Uterine smooth muscle cell (primary cell): Measurements from ENCODE around the gene MRPL23. TPM values are rescaled to one million over a fixed set of nuclear protein-coding genes. Genes with fewer than 3 reads are reported as not detected.

Experiments
- total RNA-seq: library from RNA; depleted of rRNA; stranded (reverse); fragments of >200 nt; gene quantifications from 2 replicates; pipeline ENCODE4 v1.2.3, GENCODE V29; 2014

The MRPL23 gene
- 229 and 349 TPM in 2 replicates for total RNA-seq

DNA sequence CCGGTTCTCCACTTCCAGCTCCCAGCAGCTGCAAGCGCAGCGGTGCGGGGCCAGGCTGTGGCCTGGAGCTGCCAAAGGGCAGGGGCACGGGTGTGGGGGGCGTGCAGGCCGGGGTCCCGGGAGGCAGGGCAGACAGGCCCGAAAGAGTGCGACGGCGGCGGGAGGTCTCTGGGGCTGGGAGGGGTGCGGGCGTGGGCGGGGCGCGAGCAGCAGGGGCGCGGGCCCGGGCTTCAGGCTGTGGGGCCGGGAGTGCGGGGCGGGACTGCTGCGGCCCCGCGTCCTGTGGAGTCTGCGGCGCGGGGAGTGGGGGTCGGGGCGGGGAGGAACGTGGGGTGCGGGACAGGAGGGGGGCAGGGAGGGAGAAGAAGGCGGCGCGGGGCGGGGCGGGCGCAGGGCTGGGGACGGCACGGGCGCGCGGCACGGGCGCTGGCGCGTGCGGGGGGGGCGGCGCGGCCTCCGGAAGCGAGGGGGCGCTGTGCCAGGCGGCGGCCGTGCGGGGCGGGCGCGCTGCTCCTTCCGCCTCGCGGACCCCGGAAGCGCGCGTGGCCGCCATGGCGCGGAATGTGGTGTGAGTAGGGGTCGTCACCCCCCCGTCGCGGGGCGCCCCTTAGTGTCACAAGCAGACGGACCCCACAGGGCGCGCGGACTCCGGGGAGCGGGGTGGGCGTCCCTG lies at the start of gene MRPL23:
MRPL23 (plus strand) TSS at position 521 of the 673 bp plus-strand sequence; CDS start at position 552, 31 bp downstream.

GRCh38 chr11:1919391-1920127 lies 27.6 kb upstream of the MRPL23 start, which contains the start of gene TNNT3:
TSS of gene TNNT3 (plus strand) at chr11:1919703. CDS start at chr11:1922875, 3,172 bp downstream.

GRCh38 chr11:1997755-1998154 lies 50.6 kb downstream of the MRPL23 start, which contains the start of gene H19:
TSS of gene H19 (minus strand) at chr11:1997842.

Other genes starting within 250 kb of the MRPL23 start
- 0.89 and 1.5 TPM in 2 replicates for gene IFITM10, start 196.7 kb upstream of the MRPL23 start, total RNA-seq
- gene CTSD, start 183.4 kb upstream of the MRPL23 start, total RNA-seq, result 125 and 288 TPM in 2 replicates
- not detected in 2 replicates for gene SYT8, start 112.3 kb upstream of the MRPL23 start, total RNA-seq
- not detected in 2 replicates for gene TNNI2, start 108.4 kb upstream of the MRPL23 start, total RNA-seq
- 0.33 and 0.62 TPM in 2 replicates for gene LSP1, start 94.2 kb upstream of the MRPL23 start, total RNA-seq
- not detected in 2 replicates for gene PRR33, start 55.4 kb upstream of the MRPL23 start, total RNA-seq
- not detected in 2 replicates for gene TNNT3, start 27.6 kb upstream of the MRPL23 start, total RNA-seq
- 0.50 and 0.55 TPM in 2 replicates for gene H19, start 50.5 kb downstream of the MRPL23 start, total RNA-seq
- 0.11 and 0.25 TPM in 2 replicates for gene IGF2, start 192.1 kb downstream of the MRPL23 start, total RNA-seq
- gene INS, start 213.9 kb downstream of the MRPL23 start, total RNA-seq, result not detected in 2 replicates
- gene TH, start 224.5 kb downstream of the MRPL23 start, total RNA-seq, result not detected in 2 replicates